ENCODE results near the gene TAF1D. TPM values are rescaled to one million over a fixed set of nuclear protein-coding genes. Genes with fewer than 3 reads are reported as not detected.

Gene TAF1D
- total and polyA plus RNA-seq, 10 of the 15 experiments (the other 5 are each of a cell fraction or from before 2014, with no cell fraction given) = 101 to 314 (median 199) TPM

- ChIA-PET CTCF (interaction anchor here (0.6 to 1.9 kb wide), 4 partner anchors 10 to 20 kb away, joined by 3 to 7 read pairs (median 4); partner anchors contain the start of genes C11orf54 and TAF1D), POLR2A (interaction anchor here (0.7 to 2.2 kb wide), 4 partner anchors 16 to 209 kb away, joined by 3 to 27 read pairs (median 6); partner anchors contain the start of genes C11orf54, MED17 and TAF1D), RAD21 (ENCODE audit: unreplicated experiment) (interaction anchor here (0.9 to 1.5 kb wide), 4 partner anchors 15 to 522 kb away, joined by 3 to 8 read pairs (median 5); partner anchors contain the start of genes C11orf54, MED17 and TAF1D), SMC1A (ENCODE audit: uncharacterized antibody, unreplicated experiment) (interaction anchor here (0.6 to 1.8 kb wide), 5 partner anchors 9 to 1999 kb away, joined by 3 to 12 read pairs (median 3); no protein-coding TSS in a partner anchor)
- TF ChIP-seq MTA2 (IDR thresholded peaks at IDR 0.05; ENCODE audit: low read depth) (peak; percentile 78), DPF2 (IDR thresholded peaks at IDR 0.05) (peak; percentile 51; the same call in 1 of the 2 replicates), NR2F1 (conservative IDR thresholded peaks at IDR 0.05) (peak; percentile 79), SPI1 (IDR thresholded peaks at IDR 0.05; ENCODE audit: borderline replicate concordance, insufficient read depth, low read depth, low read length) (peak; percentile 70; the same call in 1 of the 2 replicates), SMAD1 (IDR thresholded peaks at IDR 0.05; ENCODE audit: low read depth, partially characterized antibody) (no peak), ZNF622 (IDR thresholded peaks at IDR 0.05) (no peak), RUNX3 (IDR thresholded peaks at IDR 0.05; ENCODE audit: low read length) (peak; percentile 52; the same call in 1 of the 2 replicates), ZNF24 (IDR thresholded peaks at IDR 0.05) (0 out of 2 replicates have a peak, but pooled peaks have one; percentile 8), ATF7 (IDR thresholded peaks at IDR 0.05; ENCODE audit: low read depth) (peak; percentile 32; the same call in 1 of the 2 replicates), IKZF2 (IDR thresholded peaks at IDR 0.05) (peak; percentile 53 to 66; a peak in 3 of 4 replicates)
- no peak overlapping the region for H3K4me3 ChIP-seq
- H3K27me3 ChIP-seq (replicated peaks in 1 of 2; ENCODE audit: control insufficient read depth in 2 of 2, insufficient read depth in 2 of 2, low read length in 1 of 2) = no peaks in the 10 kb centered on the region
- BruUV-seq (replicated peaks) = no TSS peak
- peaks cover 5 to 6% of the 10 kb centered on the region in 2 experiments; a peak in 3 of 4 replicates for H3K36me3 ChIP-seq (ENCODE audit: control insufficient read depth in 2 of 2, insufficient read depth in 2 of 2, low read length in 1 of 2)
- WGBS (ENCODE audit: insufficient coverage, insufficient replicate concordance, low lambda C conversion rate, missing lambda C conversion rate) = 59% methylated on average over 3 of the region's 3 CpGs
- H3K4me2 ChIP-seq (ENCODE audit: control insufficient read depth, insufficient read depth) = no peak overlapping the region
- no peaks in the 10 kb centered on the region for H3K79me2 ChIP-seq (ENCODE audit: control insufficient read depth, insufficient read depth, low read length)
- no peaks in the 10 kb centered on the region for H3K9me3 ChIP-seq (replicated peaks; ENCODE audit: control insufficient read depth, insufficient read depth, low read length)
- H3K27ac ChIP-seq (ENCODE audit: control insufficient read depth, insufficient read depth) = no peak overlapping the region
- FAIRE-seq (no peak), ATAC-seq (peak; percentile 87), DNase-seq (ENCODE audit: low read depth, low spot score) (no peak)
- in situ Hi-C loops (cut with MboI) (no loop called here), intact Hi-C loops (cut with micrococcal nuclease; ENCODE audit: unreplicated experiment) (no loop called here)
- H4K20me1 ChIP-seq (ENCODE audit: control insufficient read depth, insufficient read depth) = no peaks in the 10 kb centered on the region
- H2AFZ ChIP-seq (ENCODE audit: control insufficient read depth, low read depth, low read length) = no peak overlapping the region
- no peak overlapping the region for H3K9ac ChIP-seq (ENCODE audit: control insufficient read depth, insufficient read depth, low read length)
- peaks cover 3% of the 10 kb centered on the region; the same call in 1 of the 2 replicates for H3K4me1 ChIP-seq (ENCODE audit: control insufficient read depth, insufficient read depth, low read length)
These were observed 15.5 kb upstream of the TAF1D start for GRCh38 chr11:93756748-93757147.

All from GM12878 (cell line).